ENCODE data around the gene MRPL43.

The MRPL43 gene

GRCh38 chr10:100966887-100967286 lies 20.4 kb downstream of the MRPL43 start:
- no peak for DNase-seq (ENCODE audit: low spot score)

- DNase-seq (ENCODE audit: low spot score) = no peak
Observed at GRCh38 chr10:100965820-100966219, 21.5 kb downstream of the MRPL43 start.

- no peak for DNase-seq (ENCODE audit: low spot score)
Observed at GRCh38 chr10:100963826-100964225, 23.5 kb downstream of the MRPL43 start.

GRCh38 chr10:100962351-100963080 lies 24.8 kb downstream of the MRPL43 start:
- no peak for DNase-seq (ENCODE audit: low spot score)

GRCh38 chr10:100960251-100960650 lies 27.0 kb downstream of the MRPL43 start:
- no peak for DNase-seq (ENCODE audit: low spot score)

GRCh38 chr10:100948916-100949315 lies 38.4 kb downstream of the MRPL43 start:
- no peak for DNase-seq (ENCODE audit: low spot score)

- DNase-seq (ENCODE audit: low spot score) = no peak
Observed at GRCh38 chr10:100945754-100946153, 41.5 kb downstream of the MRPL43 start.

GRCh38 chr10:100943508-100943907 lies 43.8 kb downstream of the MRPL43 start:
- DNase-seq (ENCODE audit: low spot score) = no peak

GRCh38 chr10:100942229-100942628 lies 45.1 kb downstream of the MRPL43 start:
- DNase-seq (ENCODE audit: low spot score) = no peak

GRCh38 chr10:100939763-100940344 lies 47.4 kb downstream of the MRPL43 start:
- DNase-seq (ENCODE audit: low spot score) = no peak
